Activated CD4-positive, alpha-beta memory T cell treated with anti-CD3 and anti-CD28 coated beads for 36 hours (primary cell): Measurements from ENCODE around the gene CENPB. TPM values are rescaled to one million over a fixed set of nuclear protein-coding genes. Genes with fewer than 3 reads are reported as not detected.
"Not testable (repeated sequence)": the region's sequence is repeated elsewhere in the genome, so short reads cannot be mapped to it uniquely, and the experiment has no call there.

Experiments
- CTCF ChIA-PET: fragments of 350-600 bp; sonication (Branson Sonifier 250); formaldehyde crosslinking; loops from one replicate; lab custom pipeline; 2021; ENCODE audit warnings: antibody characterized with exemption, inconsistent platforms; lab: Charles Lee
- POLR2A ChIA-PET: fragments of 350-600 bp; sonication (Branson Sonifier 250); formaldehyde crosslinking; loops from one replicate; lab custom pipeline; 2021; ENCODE audit warnings: antibody characterized with exemption; lab: Charles Lee
- DNase-seq: peaks from one replicate; pipeline ENCODE4 v3.0.0-alpha.2; 2020
- H3K27ac Mint-ChIP-seq: one replicate; pipeline ENCODE4 v1.8.0; 2021; ENCODE audit warnings: mixed read lengths
- H3K27me3 Mint-ChIP-seq: one replicate; pipeline ENCODE4 v1.8.0; 2021; ENCODE audit warnings: mixed read lengths
- H3K36me3 Mint-ChIP-seq: one replicate; pipeline ENCODE4 v1.8.0; 2021; ENCODE audit warnings: mixed read lengths
- H3K4me1 Mint-ChIP-seq: one replicate; pipeline ENCODE4 v1.8.0; 2021; ENCODE audit warnings: low read depth, mixed read lengths
- H3K4me3 Mint-ChIP-seq: one replicate; pipeline ENCODE4 v1.8.0; 2021; ENCODE audit warnings: mild to moderate bottlenecking, mixed read lengths
- H3K9me3 Mint-ChIP-seq: one replicate; pipeline ENCODE4 v1.8.0; 2021; ENCODE audit warnings: mixed read lengths
- intact Hi-C: fragments of 100-400 bp; cut with micrococcal nuclease; formaldehyde crosslinking; loops from one replicate; pipeline ENCODE4 v1.15.1; 2023
- total RNA-seq, 2 experiments: library from RNA; stranded (reverse); gene quantifications; one replicate each; pipeline ENCODE4 v1.2.3, GENCODE V29; 2021

Gene CENPB, protein sequence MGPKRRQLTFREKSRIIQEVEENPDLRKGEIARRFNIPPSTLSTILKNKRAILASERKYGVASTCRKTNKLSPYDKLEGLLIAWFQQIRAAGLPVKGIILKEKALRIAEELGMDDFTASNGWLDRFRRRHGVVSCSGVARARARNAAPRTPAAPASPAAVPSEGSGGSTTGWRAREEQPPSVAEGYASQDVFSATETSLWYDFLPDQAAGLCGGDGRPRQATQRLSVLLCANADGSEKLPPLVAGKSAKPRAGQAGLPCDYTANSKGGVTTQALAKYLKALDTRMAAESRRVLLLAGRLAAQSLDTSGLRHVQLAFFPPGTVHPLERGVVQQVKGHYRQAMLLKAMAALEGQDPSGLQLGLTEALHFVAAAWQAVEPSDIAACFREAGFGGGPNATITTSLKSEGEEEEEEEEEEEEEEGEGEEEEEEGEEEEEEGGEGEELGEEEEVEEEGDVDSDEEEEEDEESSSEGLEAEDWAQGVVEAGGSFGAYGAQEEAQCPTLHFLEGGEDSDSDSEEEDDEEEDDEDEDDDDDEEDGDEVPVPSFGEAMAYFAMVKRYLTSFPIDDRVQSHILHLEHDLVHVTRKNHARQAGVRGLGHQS
- 10 to 100 TPM; 50.1 to 51.9 TPM for total RNA-seq

DNA sequence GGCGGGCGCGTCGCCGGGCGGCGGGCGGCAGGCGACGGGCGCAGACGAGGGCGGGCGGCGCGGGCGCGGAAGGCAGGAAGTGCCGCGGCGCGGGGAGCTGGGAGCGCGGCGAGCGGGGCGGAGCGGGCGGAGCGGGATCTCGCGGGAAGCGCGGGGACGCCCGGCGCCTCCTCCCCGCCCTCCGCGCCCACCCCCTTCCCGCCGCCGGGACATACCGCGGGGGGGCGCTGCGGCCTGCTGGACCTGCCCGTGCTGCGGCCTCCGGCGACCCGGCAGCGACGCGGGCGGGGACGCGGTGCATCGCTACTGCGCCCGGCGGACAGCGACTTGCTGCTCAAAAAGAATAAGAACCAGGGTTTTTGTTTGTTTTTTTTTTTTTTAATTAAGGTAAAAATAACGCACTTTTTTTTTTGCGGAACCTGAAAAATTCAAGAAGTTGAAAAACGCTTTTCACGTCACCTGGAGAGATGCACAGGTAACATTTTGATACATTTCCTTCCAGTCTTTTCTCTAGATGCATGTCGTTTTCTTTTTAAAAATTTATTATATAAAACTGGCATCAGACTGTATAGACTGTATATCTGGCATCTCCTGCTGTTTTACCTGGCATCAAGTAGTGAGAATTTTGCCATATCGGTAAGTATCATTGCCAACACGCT lies at the start of gene CENPB:
CENPB (minus strand) TSS at position 76 of the 659 bp plus-strand sequence. CDS start 257 bp downstream, outside the sequence.
- intact Hi-C loops: loop anchor here (1.0 to 10.0 kb wide), 4 partner anchors 9 to 298 kb away; partner anchors contain the start of gene AP5S1
- Mint-ChIP-seq H3K4me1 (peaks cover 38% of the 10 kb centered on the region), H3K4me3 (peak within 1 kb of the TSS; percentile 83), H3K27me3 (no peaks in the 10 kb centered on the region), H3K27ac (peak within 1 kb of the TSS; percentile 79), H3K9me3 (no peaks in the 10 kb centered on the region), H3K36me3 (peaks cover 6% of the 10 kb centered on the region)
- ChIA-PET CTCF (interaction anchor here (0.9 to 10.4 kb wide), 13 partner anchors 9 to 298 kb away, joined by 3 to 180 read pairs (median 6); partner anchors contain the start of genes ADISSP, AP5S1 and CDC25B), POLR2A (interaction anchor here (0.8 to 3.4 kb wide), 7 partner anchors 19 to 103 kb away, joined by 3 to 27 read pairs (median 4); partner anchors contain the start of genes ADISSP, AP5S1 and MAVS)
- DNase-seq: peak; percentile 93

DNA sequence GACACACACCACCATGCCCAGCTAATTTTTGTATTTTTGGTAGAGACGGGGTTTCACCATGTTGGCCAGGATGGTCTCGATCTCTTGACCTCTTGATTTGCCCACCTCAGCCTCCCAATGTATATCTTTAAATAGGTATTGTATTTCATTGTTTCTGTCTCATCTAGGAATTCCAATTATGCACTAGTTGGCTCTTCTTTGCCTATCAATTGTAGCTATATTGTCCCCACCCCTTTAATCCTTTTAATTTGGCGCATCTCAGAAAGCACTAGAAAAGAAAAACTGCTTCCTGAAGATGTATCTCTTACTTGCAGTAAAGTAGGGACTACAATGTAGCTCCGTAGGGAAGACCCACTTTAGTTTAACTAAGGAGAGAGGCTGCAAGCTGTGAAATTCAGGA lies 49.6 kb upstream of the CENPB start:
- ChIA-PET CTCF (interaction anchor here (1.3 to 1.7 kb wide), 2 partner anchors 16 to 19 kb away, joined by 3 to 4 read pairs; partner anchors contain the start of gene AP5S1), POLR2A (no interaction called here)
- Mint-ChIP-seq H3K27ac (no peak overlapping the region), H3K4me3 (no peak overlapping the region), H3K27me3 (no peaks in the 10 kb centered on the region), H3K9me3 (no peaks in the 10 kb centered on the region), H3K4me1 (no peaks in the 10 kb centered on the region), H3K36me3 (no peaks in the 10 kb centered on the region)
- DNase-seq: no peak
- intact Hi-C loops: no loop called here

DNA sequence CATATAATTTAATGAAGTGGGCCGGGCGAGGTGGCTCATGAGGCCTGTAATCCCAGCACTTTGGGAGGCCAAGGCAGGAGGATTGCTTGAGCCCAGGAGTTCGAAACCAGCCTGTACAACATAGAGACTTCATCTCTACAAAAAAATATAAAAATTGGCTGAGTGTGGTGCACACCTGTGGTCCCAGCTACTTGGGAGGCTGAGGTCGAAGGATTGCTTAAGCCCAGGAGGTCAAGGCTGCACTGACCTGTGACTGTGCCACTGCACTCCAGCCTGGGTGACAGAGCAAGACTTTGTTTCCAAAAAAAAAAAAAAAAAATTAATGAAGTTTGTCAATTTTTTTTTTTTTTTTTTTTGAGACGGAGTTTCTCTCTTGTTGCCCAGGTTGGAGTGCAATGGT lies 43.4 kb upstream of the CENPB start:
- intact Hi-C loops, H3K27me3 Mint-ChIP-seq, H3K9me3 Mint-ChIP-seq, DNase-seq, H3K4me3 Mint-ChIP-seq, POLR2A ChIA-PET, H3K36me3 Mint-ChIP-seq, H3K27ac Mint-ChIP-seq, H3K4me1 Mint-ChIP-seq: not testable (repeated sequence)
- CTCF ChIA-PET: interaction anchor here (1.0 kb wide), 1 partner anchor 44 kb away, joined by 4 read pairs; the partner anchor contains the start of gene CENPB

DNA sequence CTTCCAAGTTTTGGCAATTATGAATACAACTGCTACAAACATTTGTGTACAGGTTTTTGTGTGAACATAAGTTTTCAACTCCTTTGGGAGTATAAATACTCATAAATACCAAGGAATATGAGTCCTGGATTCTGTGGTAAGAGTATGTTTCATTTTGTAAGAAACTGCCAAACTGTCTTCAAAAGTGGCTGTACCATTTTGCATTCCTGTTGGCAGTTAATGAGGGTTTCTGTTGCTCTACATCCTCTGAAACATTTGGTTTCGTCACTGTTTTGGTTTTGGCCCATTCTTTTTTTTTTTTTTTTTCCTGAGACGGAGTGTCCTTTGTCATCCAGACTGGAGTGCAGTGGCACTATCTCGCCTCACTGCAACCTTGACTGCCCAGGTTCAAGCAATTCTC lies 42.3 kb upstream of the CENPB start:
- DNase-seq: no peak
- Mint-ChIP-seq H3K27me3 (no peaks in the 10 kb centered on the region), H3K27ac (no peak overlapping the region), H3K4me1 (no peaks in the 10 kb centered on the region), H3K9me3 (no peaks in the 10 kb centered on the region), H3K4me3 (no peak overlapping the region), H3K36me3 (peaks cover 3% of the 10 kb centered on the region)
- ChIA-PET CTCF (interaction anchor here (0.9 kb wide), 1 partner anchor 79 kb away, joined by 3 read pairs; no protein-coding TSS in a partner anchor), POLR2A (no interaction called here)
- intact Hi-C loops: no loop called here

DNA sequence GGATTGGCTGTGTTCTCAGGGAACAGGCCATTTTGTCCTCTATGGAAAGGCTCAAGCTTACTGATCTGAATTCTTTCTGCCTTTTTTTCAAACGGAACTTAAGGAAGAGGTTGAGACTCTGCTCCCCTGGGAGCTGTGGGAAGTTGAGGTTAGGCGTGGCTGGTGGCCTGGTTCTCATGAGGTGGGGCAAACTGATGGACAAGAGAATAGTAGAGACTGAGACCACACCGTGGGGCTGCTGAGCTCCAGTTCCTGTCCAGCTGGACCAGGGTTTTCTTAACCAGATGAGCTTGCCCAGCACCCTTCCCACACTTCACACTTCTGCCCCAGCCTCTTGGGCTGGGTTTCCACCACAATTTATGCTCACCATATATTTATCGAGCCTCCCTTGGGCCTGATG lies 39.9 kb upstream of the CENPB start:
- ChIA-PET POLR2A (no interaction called here), CTCF (interaction anchor here (0.8 kb wide), 1 partner anchor 29 kb away, joined by 3 read pairs; no protein-coding TSS in a partner anchor)

DNA sequence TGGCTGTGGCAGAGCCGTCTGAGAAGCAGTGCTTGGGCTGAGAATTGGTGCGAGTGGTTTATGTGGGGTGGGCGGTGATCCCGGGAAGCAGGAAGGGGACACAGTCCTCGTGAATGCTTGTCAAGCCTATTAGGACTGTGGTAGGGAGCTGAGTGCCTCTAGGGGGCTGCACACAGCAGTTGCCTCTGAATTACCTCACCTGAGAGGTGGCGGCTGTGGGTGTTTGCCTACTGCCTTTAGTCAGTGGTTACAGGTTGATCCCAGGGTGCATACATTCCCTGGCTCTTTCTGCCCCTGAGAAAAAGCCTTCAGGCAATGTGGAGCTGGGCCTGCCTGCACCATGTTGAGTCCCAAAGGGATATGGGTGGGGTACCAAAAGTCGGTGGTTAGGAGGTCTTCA lies 39.0 kb upstream of the CENPB start:
- Mint-ChIP-seq H3K27ac (no peak overlapping the region), H3K36me3 (peaks cover 6% of the 10 kb centered on the region), H3K4me1 (peaks cover 7% of the 10 kb centered on the region), H3K9me3 (no peaks in the 10 kb centered on the region), H3K27me3 (no peaks in the 10 kb centered on the region), H3K4me3 (no peak overlapping the region)
- intact Hi-C loops: no loop called here
- CTCF ChIA-PET: no interaction called here
- no peak for DNase-seq
- POLR2A ChIA-PET: no interaction called here

More for the DNA sequence above, 39.9 kb upstream of the CENPB start:
- Mint-ChIP-seq H3K27ac (no peak overlapping the region), H3K9me3 (no peaks in the 10 kb centered on the region), H3K27me3 (no peaks in the 10 kb centered on the region), H3K36me3 (peaks cover 6% of the 10 kb centered on the region), H3K4me3 (no peak overlapping the region), H3K4me1 (peaks cover 6% of the 10 kb centered on the region)
- DNase-seq: no peak
- intact Hi-C loops: no loop called here

DNA sequence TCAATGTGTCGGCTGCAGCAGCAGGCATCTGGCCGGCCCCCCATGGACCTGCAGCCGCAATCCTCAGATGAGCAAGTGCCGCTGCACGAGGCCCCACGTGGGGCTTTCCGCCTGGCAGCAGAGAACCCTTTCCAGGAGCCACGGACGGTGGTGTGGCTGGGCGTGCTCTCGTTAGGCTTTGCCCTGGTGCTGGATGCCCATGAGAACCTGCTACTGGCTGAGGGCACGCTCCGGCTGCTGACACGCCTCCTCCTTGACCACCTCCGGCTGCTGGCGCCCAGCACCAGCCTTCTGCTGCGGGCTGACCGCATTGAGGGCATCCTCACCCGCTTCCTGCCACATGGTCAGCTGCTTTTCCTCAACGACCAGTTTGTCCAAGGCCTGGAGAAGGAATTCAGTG lies 37.3 kb upstream of the CENPB start:
- intact Hi-C loops: no loop called here
- Mint-ChIP-seq H3K9me3 (no peaks in the 10 kb centered on the region), H3K36me3 (peaks cover 6% of the 10 kb centered on the region), H3K27me3 (no peaks in the 10 kb centered on the region), H3K4me3 (no peak overlapping the region), H3K4me1 (peaks cover 16% of the 10 kb centered on the region), H3K27ac (no peak overlapping the region)
- ChIA-PET CTCF (interaction anchor here (1.1 kb wide), 1 partner anchor 113 kb away, joined by 4 read pairs; no protein-coding TSS in a partner anchor), POLR2A (no interaction called here)
- DNase-seq: no peak

DNA sequence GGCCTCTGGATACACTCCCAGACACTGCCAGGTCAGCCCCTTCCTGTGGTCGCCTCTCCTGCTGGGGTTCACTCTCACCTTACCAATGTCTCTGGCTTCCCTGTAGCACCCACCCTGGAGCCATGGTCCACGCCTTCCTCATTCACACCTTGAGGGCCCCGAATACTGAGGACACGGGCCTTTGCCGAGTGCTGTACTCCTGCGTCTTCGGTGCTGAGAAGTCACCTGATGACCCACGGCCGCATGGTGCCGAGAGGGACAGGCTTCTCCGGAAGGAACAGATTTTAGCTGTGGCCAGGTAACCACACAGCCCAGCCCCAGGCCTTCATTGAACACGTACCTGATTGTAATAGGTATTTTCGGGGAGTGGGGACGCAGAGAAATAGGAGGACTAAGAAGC lies 35.5 kb upstream of the CENPB start:
- Mint-ChIP-seq H3K4me1 (peaks cover 23% of the 10 kb centered on the region), H3K4me3 (peak overlapping the region; percentile 81), H3K27ac (peak overlapping the region; percentile 93), H3K27me3 (no peaks in the 10 kb centered on the region), H3K9me3 (no peaks in the 10 kb centered on the region), H3K36me3 (peaks cover 6% of the 10 kb centered on the region)
- intact Hi-C loops: loop anchor here (2.0 kb wide), 1 partner anchor 25 kb away; the partner anchor contains the start of gene MAVS
- POLR2A ChIA-PET: interaction anchor here (1.2 kb wide), 1 partner anchor 24 kb away, joined by 3 read pairs; no protein-coding TSS in a partner anchor
- no peak for DNase-seq
- CTCF ChIA-PET: interaction anchor here (1.6 to 12.9 kb wide), 3 partner anchors 34 to 263 kb away, joined by 5 to 180 read pairs (median 22); partner anchors contain the start of genes ADISSP and CENPB

DNA sequence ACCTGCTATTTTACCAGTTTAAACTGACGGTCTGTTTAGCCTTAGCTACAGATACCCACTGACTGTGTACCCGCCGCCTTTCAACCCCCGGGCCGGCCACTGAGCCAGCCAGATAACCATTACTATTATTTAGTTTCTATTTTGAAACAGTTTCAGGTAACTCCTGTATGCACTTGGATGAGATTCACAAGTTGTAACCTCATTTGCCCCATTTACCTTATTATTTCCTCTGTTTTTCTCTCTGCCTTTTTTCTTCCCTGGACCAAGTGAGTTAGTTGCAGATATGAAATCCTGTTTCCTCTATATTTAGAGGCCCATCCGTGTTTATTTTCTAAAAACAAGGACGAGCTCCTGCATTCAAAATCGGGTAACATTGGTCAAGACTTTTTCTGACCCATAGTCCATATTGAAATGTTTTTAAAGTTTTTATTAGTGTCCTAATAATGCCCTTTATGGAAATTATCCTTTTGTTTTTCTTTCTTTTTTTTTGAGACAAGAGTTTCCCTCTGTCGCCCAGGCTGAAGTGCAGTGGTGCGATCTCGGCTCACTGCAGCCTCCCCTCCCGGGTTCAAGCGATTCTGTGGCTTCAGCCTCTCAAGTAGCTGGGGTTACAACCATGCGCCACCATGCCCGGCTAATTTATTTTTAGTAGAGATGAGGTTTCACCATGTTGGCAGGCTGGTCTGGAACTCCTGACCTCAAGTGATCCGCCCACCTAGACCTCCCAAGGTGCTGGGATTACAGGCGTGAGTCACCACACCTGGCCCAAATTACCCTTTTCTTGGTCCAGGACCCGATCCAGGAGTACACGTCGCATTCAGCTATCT lies 34.6 kb upstream of the CENPB start:
- Mint-ChIP-seq H3K4me1 (peaks cover 29% of the 10 kb centered on the region), H3K36me3 (peaks cover 3% of the 10 kb centered on the region), H3K27me3 (no peaks in the 10 kb centered on the region), H3K27ac (peak overlapping the region; percentile 93), H3K4me3 (peak overlapping the region; percentile 81), H3K9me3 (no peaks in the 10 kb centered on the region)
- intact Hi-C loops: loop anchor here (1.0 to 2.0 kb wide), 4 partner anchors 25 to 86 kb away; partner anchors contain the start of genes CDC25B and MAVS
- DNase-seq: no peak
- CTCF ChIA-PET: interaction anchor here (0.7 to 12.9 kb wide), 24 partner anchors 9 to 264 kb away, joined by 3 to 180 read pairs (median 6); partner anchors contain the start of genes ADISSP, CDC25B, CENPB and MAVS
- POLR2A ChIA-PET: interaction anchor here (1.0 to 2.2 kb wide), 6 partner anchors 9 to 35 kb away, joined by 3 to 27 read pairs (median 8); partner anchors contain the start of genes CDC25B and CENPB

DNA sequence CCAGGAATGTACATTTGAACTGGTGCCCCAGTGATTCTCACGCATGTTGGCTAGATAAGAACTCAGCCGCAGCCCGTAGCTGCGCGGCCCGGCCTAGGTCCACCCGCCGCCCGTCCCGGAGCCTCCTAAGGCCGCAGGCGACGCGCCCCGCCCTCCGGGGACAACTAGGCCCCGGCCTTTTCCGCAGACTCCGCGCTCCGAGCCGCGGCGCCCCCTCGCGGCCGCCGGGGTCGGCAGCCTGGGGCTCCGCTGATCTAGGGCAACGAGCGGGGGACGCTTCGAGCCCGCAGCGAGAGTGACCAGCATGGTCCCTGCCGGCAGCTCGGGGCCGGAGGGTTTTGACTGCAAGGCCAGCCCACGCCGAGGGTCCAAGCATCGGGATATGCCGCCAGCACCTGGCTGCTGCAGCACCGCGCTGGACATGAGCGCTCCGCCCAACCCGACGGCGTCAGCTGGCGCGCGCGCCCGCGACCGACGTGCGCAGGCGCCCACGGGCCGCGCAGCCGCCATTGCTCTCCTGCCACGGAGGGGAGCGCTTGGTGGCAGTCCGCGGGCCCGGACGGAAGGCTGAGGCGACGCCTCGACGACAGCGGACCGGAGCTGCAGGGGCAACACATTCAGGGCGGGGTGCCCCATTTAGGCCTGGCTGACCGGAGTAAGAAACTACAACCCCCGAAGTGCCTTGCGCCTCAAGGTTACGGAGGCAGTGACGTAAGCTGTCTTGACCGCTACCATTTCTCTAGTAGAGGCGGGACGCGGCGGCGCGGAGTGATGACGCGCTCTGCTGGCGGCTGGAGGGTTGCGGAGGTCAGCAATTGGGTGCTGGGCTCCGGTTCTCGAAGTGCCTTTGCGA lies 33.7 kb upstream of the CENPB start, which contains the start of gene AP5S1:
AP5S1 (plus strand) TSS at position 500 of the 853 bp plus-strand sequence. CDS start 1,571 bp downstream, outside the sequence.
- Mint-ChIP-seq H3K27ac (peak within 1 kb of the TSS; percentile 93), H3K27me3 (no peaks in the 10 kb centered on the region), H3K9me3 (no peaks in the 10 kb centered on the region), H3K36me3 (peaks cover 3% of the 10 kb centered on the region), H3K4me1 (peaks cover 36% of the 10 kb centered on the region), H3K4me3 (peak within 1 kb of the TSS; percentile 81)
- intact Hi-C loops: loop anchor here (1.0 to 2.0 kb wide), 4 partner anchors 24 to 87 kb away; partner anchors contain the start of genes CDC25B and MAVS
- CTCF ChIA-PET: interaction anchor here (0.7 to 12.9 kb wide), 24 partner anchors 9 to 265 kb away, joined by 3 to 180 read pairs (median 6); partner anchors contain the start of genes ADISSP, CDC25B, CENPB and MAVS
- POLR2A ChIA-PET: interaction anchor here (1.0 to 2.2 kb wide), 8 partner anchors 8 to 34 kb away, joined by 3 to 27 read pairs (median 8); partner anchors contain the start of genes CDC25B and CENPB
- DNase-seq: peak; percentile 96
